Daoy (cell line): Measurements from ENCODE around the gene TMEM54. TPM values are rescaled to one million over a fixed set of nuclear protein-coding genes. Genes with fewer than 3 reads are reported as not detected.
"Not testable (repeated sequence)": the region's sequence is repeated elsewhere in the genome, so short reads cannot be mapped to it uniquely, and the experiment has no call there.

Experiments used
- DNase-seq: peaks from one replicate; pipeline ENCODE4 v3.0.0-alpha.2; 2015; ENCODE audit warnings: low read depth
- total RNA-seq: library from RNA; depleted of rRNA; stranded (reverse); fragments of >200 nt; shearing (Covaris generic); gene quantifications from 2 replicates; pipeline ENCODE4 v1.2.3, GENCODE V29; 2014

Gene TMEM54
- total RNA-seq, 1 experiment from 2014 or later: 48.1 TPM

DNA sequence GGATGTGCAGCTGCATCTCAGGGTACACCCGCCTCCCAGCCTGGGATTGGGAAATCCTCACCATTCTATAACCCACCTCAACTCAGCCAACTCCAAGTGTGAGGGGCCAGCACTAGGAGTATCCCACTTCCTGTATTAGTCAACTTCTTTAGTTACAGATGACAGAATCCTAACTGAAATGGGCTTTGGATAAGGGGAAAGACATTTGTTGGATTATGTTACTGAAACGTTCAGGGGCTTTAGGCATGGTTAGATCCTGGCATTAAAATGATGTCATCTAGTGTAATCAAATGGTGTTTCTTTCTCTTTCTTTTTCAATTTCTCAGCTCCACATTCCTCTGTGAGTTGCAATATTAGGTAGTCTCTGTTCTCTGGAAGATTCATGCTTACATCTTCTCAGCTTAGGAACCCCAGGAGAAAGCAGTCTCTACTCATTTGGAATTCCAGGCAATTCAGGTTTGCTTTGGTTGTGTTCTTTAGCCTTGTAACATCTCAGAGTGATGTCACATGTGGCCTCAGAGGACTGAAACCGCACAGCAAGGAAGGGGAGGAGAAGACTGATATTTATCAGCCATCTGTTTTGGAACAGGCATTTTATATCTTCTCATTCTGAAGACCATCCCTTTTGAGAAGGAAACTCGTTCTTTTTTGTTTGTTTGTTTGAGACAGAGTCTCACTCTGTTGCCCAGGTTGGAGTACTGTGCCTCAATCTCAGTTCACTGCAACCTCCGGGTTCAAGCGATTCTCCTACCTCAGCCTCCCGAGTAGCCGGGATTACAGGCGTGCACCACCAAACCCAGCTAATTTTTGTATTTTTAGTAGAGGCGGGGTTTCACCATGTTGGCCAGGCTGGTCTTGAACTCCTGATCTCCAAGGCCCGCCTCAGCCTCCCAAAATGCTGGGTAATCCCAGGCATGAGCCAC, 18.9 kb upstream of the TMEM54 start:
- peak; percentile 78 for DNase-seq

- DNase-seq: no peak
These were observed 17.0 kb upstream of the TMEM54 start for GRCh38 chr1:32918179-32918578.

- DNase-seq: no peak
These were observed 16.3 kb upstream of the TMEM54 start for GRCh38 chr1:32917521-32917920.

DNA sequence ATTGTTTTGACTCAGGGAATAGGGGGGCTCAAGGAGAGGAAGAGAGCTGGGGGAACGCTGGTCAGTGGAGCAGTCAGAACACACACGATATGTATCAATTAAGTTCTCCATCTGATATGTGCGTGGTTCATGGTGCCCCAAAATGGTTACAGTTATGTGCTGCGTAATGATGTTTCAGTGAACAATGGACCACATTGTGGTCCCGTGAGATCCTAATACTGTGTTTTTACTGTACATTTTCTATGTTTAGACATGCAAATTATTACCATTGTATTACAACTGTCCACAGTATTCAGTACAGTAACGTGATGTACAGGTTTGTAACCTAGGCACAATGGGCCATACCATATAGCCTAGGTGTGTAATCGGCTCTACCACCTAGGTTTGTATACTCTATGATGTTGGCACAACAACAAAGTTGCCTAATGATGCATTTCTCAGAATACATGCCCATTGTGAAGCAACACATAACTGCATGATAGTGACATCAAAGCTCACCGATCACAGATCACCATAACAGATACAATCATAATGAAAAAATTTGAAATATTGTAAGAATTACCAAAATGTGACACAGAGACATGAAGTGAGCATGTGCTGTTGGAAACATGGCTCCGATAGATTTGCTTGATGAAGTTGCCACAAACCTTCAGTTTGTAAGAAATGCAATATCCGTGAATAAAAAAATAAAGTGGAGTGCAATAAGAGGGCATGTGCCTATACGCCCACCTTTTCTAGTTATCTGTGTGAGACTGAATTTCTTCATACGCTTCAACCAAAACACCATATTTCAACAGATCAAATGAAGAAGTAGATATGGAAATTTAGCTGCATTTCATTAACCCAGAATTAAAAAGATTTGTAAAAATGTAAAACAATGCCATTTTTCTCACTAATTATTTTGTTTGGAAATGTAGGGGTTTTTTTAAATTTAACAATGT, 14.8 kb upstream of the TMEM54 start:
- no peak for DNase-seq

GRCh38 chr1:32910319-32910718, 9.1 kb upstream of the TMEM54 start:
- no peak for DNase-seq

GRCh38 chr1:32907435-32907834, 6.2 kb upstream of the TMEM54 start:
- no peak for DNase-seq

DNA sequence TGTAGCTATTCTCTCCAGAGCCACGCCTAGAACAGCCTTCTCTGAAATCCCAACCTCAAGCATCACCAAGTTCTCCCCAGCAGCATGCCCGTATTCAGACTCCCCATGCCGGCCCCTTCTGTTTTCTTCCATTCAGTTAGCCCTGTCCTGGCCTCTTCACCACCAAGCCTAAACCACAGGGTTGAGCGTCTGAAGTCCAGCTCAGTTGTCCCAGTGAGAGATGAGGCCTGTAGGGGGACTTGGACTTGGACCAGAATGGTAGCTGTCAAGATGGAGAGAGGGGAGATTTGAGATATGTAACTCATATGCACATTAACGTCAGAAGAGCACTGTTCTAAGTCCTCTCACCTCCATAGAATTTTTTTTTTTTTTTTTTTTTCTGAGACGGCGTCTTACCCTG, 5.5 kb upstream of the TMEM54 start:
- DNase-seq: no peak

DNA sequence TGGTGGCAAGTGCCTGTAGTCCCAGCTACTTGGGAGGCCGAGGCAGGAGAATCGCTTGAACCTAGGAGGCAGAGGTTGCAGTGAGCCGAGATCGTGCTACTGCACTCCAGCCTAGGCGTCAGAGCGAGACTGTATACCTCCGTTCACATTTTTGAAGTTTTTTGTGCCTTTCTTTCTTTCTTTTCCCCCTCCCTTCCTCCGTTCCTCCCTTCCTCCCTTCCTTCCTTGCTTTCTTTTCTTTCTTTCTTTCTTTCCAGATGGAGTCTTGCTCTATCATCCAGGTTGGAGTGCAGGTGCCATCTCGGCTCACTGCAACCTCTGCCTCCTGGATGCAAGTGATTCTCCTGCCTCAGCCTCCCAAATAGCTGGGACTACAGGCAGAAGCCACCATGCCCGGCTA, 4.4 kb upstream of the TMEM54 start:
- not testable (repeated sequence) for DNase-seq

- DNase-seq: no peak
These were observed 3.6 kb upstream of the TMEM54 start for GRCh38 chr1:32904797-32905196.

DNA sequence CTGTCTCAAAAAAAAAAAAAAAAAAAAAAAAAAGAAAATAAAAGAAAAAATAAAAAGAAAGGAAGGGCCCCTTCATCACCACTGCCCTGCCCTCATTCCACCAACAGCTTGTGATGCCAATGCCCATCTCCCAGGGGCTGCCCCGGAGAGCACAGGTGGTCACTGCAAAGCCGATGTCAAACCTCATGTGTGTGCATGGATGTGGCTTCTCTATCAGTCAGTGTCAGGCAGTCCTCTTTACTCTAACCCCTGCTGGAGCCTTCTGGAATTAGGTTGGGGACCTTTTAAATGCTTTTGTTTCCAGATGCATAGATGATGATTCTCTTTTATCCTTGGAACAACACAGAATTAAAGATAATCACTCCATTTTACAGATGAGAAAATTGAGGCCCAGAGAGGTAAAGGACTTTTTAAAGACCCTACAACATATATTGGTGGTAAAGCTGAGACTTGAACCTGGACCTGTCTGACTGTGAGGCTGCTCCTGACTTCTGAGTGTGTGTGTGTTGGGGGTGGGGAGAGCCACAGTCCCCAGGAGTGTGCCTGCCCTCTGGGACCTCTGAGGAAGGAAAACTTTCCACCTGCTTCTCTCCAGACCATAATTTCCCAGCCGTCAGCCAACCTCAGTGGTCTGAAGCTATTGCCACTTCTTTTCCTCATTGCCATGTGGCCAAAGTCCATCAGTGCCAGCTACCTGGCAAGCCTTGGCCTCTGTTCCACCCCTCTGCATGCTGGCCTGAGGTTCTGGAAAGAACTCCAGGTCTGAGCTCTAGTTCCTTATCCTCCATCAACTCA, 3.0 kb upstream of the TMEM54 start:
- DNase-seq: no peak

DNA sequence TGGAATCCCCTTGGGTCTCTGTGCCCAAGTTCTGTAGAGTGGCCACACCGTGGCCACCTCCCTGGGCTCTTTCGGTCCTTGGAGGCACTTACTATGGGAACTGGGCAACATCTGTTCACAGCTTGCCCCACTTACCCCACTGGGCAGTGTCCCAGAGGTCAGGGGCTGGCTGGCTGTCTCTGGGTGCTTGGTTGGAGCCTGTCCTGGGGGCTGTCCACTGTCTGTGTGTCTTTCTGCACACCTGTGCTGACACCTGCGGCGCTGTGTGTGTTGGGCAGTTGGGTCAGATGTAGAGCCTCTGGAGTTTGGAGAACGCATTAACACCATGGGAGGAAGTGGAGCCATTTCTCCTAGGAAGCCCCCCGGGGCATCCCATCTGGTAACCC, 1.3 kb upstream of the TMEM54 start:
- DNase-seq: no peak

- no peak for DNase-seq
These were observed 790 bp upstream of the TMEM54 start for GRCh38 chr1:32901823-32902534.

- no peak for DNase-seq
These were observed 726 bp downstream of the TMEM54 start for GRCh38 chr1:32900371-32900955.

DNA sequence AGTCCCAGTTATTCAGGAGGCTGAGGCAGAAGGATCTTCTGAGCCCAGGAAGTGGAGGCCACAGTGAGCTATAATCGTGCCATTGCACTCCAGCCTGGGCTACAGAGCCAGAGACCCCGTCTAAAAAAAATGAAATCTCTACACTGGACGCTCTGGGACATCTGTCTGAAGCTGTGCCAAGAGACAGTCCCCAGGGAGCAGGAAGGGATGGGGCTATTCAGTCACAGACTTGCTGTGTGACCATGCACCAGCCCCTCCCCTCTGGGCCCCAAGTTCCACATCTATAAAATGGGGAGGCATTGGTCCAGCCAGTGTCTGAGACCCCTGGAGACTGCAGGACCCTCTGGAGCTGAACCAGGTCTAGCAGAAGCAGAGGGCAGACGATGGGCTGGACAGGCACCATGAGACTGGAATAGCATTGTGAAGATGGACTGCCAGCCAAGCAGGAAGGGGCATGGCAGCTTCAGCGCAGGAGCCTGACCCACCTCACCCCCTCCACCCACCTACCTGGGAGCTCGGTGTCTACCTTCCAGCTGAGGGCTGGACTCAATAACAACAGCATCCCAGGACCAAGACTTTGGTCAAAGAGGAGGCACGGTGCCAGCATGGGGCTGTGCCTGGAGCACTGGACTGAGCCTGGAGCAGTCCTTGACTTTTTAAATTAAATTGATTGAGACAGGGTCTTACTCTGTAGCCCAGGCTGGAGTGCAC, 1.4 kb downstream of the TMEM54 start:
- DNase-seq: no peak

DNA sequence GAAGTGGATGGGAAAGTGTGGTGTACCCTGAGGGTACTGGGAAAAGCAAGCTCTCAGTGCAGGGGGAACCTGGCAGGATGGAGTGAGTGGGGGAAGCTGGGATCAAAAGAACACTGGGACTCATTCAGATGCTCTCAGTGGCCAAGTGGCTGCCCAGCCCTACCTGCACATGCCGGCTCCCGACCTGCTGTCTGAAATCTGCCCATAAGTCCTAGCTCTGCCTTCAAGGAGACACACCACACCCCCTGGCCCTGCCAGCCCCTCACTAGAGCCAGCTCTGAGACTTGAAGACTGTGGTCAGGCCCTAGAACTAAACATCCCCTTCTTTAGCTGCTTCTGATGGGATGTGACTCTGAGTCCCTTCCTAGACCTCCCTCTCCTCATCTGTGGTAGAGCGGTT, 2.2 kb downstream of the TMEM54 start:
- no peak for DNase-seq

- DNase-seq: no peak
These were observed 3.1 kb downstream of the TMEM54 start for GRCh38 chr1:32898056-32898455.

DNA sequence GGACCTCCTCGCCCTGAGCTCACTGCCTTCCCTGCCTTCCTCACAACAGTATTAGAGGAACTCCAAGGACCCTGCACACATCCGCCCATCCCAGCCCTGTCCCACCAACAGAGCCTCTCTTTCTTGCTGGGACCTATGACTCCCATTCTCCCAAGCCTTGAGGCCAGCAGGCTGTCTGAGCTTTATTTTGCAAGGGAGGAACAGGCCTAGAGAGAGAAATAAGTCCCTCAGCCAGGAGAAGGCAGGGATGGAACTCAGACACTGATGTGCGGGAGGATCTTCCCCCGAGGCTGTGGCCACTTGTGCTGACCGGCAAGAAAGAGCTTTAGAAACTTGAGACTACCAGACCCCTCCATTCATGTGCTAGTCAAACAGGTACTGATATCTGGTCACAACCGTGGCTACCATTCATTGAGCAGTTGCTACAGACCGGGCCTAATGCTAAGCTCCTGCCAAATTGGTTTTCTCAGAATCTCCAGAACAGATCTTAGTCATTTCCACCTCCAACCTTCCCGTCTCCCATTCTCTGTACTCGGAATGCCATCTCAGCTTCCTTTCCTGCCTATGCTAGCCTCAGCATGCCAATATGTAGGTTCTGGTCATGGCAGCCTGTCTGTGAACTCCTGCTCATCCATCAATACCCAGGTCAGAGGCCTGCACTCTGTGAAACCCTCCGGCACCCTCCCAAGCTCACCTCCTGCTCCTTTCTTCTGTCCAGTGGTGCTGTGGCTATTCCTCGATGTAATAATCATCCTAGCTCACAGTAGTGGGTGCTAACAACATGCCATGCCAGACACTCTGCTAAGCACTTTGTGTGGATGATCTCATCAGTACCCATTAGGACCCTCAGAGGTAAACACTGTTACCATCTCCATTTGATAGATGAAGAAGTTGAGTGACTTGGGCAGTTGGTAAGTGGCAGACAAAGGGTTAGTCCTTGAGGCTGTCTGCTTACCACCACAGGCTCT, 3.8 kb downstream of the TMEM54 start:
- no peak for DNase-seq

GRCh38 chr1:32896451-32896850, 4.7 kb downstream of the TMEM54 start:
- no peak for DNase-seq
